SHP77 treated with DMSO at 0.1 percent for 48 hours (cell line): ENCODE data around the gene MND1.

ENCODE experiments used
- DNase-seq: peaks from one replicate; lab custom pipeline; 2025; lab: John Stamatoyannopoulos, UW

Gene MND1

DNA sequence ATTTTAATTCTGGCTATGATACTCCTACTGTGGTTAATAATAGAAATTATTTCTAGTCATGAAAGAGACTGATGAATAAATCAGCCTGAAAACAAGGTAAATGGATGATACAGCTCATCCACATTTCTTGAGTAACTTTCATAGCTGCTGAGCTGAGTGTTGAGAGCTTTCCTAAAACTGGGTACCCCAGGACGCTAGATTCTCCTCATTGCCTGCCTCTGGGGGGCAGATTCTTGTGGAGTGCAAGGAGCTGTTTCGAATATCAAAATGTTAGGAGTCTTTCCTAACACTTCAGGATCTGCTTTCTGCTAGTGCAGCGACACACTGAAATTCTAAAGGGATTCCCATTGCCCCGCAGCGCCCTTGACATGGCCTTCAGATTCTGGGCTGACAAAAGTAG is 2.1 kb downstream of the MND1 start:
- DNase-seq, result no peak

DNA sequence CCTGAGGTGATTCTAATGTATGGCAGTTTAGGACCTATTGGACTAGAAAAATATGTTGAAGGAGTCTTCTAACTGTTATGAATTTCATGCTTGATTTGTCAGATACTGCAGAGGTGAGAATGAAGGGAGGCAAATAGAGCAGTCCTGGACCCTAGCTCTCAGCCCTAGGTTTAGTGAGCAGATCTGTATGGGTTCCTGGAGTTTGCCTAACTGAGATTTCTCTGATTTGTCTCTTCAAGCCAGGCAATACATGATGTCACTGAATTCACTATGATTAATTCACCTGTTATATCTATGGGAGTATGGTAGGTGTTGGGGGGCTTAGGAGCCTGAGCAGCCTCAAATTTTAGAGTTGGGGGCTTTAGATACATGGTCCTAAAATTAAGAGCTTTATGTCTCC is 2.6 kb downstream of the MND1 start:
- no peak for DNase-seq

DNA sequence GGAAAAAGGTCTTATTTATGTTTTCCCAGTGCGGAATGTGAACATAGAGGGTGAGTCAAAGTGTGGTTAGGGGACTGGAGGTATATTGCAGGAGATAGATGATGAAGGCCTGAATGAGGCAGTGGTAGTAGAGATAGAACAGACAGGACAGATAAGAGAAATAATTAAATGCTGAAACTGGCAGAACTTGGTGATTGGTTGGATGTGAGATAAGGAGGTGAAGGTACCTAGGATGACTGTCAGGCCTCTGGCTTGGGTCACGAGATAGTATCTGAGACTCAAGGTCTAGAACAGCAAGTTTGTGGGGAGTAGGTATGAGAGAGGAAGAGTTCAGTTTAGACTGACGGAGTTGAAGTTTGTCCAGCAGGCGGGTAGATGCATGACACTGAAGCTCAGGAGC is 3.5 kb downstream of the MND1 start:
- DNase-seq, result no peak

DNA sequence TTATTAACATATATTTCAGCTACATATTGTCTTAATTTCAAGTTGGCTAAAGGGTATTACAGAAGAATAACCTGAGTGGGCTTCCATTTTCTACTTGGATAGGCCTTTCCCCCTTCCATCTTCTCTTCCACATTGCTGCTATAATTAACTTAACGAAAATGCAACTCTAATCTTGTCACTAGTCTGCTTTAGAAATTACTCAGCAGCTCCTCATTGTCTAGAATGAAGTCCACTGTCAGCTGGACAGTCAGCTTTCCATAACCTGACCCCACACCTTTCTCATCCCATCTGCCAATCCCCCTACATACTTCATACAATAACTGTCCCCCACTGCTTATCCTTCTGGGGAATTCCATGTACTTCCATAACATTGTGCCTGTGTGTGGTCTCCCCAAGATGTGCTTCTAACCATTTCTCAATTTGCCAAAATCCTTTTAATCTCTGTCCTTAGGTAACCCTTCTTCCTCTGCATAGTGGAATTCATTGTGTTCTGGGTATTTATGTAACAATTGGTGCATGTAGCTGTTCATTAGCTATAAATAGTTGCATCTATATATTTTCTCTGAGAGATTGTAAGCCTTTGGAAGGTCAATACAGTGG is 4.8 kb downstream of the MND1 start:
- DNase-seq, result no peak

DNA sequence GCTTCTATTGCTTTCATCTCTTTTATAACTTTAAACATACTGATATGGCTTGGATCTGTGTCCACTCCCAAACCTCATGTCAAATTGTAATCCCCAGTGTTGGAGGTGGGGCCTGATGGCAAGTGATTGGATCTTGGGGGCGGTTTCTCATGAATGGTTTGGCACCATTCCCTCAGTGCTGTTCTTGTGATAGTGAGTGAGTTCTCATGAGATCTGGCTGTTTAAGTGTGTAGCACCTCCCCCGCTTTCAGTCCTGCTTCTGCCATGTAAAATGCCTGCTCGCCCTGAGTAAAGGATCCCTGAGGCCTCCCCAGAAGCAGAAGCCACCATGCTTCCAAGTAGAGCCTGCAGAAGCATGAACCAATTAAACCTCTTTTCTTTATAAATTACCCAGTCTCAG is 17.7 kb downstream of the MND1 start:
- no peak for DNase-seq

GRCh38 chr4:153364061-153364460 is 19.6 kb downstream of the MND1 start:
- DNase-seq, result no peak

DNA sequence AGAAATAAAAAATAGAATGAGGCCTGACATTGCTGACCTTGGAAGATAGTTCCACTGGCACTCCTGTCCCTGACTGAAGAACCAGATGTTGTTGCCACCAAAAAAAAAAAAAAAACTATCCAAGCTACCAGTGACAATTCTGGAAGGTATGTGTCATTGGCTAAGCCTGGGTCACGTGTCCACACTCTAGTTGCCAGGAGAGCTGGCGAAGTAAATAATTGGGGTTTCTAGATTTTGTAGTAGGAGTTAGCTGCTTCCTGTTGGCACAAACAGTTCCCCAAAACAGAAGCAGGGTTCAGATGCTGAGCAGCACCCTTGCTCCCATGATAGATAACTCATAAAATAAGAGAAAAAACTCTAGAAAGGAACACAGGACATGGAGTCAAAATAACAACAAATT is 20.5 kb downstream of the MND1 start:
- DNase-seq, result no peak

- no peak for DNase-seq
These were observed 22.0 kb downstream of the MND1 start for GRCh38 chr4:153366486-153366885.

DNA sequence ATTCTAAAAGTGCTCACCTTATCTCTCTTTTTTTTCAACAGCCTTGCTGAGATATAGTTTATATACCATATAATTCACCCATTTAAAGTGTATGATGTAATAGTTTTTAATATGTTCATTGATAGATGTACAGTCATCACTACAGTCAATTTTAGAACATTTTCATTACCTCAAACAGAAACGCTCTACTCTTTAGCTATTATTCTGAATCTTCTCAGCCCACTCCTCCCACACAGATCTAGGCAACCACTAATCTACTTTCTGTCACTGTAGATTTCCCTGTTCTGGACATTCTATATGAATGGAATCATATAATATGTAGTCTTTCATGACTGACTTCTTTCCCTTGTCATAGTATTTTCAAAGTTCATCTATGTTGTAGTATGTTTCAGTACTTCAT is 22.6 kb downstream of the MND1 start:
- DNase-seq, result no peak

DNA sequence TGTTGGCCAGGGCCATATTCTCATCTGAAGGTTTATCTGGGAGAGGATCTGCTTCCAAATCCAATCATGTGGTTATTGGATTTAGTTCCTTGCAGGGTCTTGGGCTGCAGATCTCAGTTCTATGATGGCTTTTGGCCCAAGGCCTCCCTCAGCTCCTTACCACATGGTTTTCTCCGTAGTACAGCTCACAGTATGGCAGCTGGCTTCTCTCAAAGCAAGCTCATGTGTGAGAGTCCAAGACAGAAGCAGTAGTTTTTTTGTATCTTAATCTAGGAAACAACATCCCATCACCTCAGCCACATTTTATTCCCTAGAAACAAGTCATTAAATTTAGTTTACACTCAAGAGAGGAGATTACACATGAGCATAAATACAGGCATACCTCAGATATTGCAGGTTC is 24.5 kb downstream of the MND1 start:
- no peak for DNase-seq

- no peak for DNase-seq
These were observed 27.3 kb downstream of the MND1 start for GRCh38 chr4:153371701-153372234.

DNA sequence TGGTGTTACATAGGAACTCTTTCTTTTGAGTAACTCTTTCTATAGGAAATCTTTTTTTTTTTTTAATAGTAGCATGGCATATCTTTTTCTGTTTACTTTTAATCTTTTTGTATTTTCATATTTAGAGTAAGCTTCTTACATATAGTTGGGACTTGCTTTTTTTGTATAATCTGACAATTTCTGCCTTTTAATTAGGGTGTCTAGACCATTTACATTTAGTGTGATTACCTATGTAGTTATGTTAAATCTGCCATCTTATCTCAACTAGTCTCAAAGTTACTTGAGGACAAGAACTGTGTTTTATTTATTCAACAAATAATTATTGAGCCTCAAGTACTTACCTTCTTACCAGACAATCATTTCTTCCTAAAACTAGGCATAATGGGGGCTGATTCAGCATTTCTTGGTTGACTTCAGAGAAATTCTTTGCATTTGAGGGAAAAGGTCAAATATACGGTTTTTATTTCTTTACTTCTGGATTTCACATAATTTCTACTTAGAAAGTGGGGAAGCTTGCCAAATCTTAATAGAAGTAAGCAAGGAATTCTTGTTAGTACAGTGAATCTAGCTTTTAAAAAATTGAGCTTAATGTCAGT is 28.6 kb downstream of the MND1 start:
- DNase-seq, result no peak

DNA sequence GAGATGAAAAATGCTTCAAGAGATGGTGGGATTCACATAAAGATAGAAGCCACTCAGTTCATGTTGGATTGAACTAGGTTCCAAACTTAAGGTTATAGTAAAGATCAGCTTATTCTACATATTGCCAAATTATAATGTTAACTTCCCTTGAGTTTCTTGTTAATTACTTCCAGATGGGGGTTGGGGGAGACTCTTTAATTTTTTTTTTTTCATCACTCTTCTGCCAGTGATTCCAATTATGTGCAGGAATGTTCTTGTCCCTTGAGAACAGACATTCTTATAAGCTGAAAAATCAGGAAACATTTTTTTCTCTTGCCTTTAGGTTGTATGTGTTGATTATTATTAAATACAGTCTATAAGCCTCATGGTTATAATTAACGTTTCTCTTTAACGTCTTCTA is 30.0 kb downstream of the MND1 start:
- DNase-seq, result no peak

GRCh38 chr4:153375303-153375702 is 30.8 kb downstream of the MND1 start:
- no peak for DNase-seq

DNA sequence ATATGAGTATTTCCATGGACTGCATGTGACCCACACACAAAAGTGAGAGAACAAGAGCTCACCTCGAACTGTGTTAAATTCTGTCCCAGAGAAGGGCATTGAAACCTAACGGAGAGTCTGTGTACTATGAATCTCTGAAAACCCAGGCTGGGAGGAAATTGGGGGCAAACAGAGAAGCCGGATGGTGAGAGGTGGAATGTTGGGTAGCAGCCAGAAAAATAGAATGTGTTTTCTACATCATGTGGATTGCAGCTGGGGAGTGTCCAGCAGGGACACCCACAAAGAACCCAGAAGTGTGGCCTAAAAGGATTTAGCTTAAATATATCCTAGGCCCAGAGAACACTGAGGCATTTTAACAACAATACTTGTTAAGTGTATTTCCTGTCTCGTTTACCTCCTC is 38.6 kb downstream of the MND1 start:
- no peak for DNase-seq

DNA sequence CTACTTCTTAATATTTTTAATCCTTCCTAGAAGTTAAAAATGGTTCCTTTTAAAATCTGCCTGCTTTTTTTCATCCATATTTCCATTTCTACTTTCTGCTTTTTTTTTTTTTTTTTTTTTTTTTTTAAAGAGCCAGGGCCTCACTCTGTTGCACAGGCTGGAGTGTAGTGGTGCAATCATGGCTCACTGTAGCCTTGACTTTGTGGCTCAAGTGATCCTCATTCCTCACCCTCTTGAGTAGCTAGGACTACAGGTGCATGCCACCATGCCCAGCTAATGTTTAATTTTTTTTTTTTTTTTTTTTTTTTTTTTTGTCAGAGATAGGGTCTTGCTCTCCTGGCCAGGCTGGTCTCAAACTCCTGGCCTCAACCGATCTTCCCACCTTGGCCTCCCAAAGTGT is 39.7 kb downstream of the MND1 start:
- no peak for DNase-seq

GRCh38 chr4:153385784-153386183 is 41.3 kb downstream of the MND1 start:
- DNase-seq, result no peak

- no peak for DNase-seq
These were observed 43.5 kb downstream of the MND1 start for GRCh38 chr4:153387981-153388380.

GRCh38 chr4:153393397-153393796 is 48.9 kb downstream of the MND1 start:
- DNase-seq, result no peak

- DNase-seq, result no peak
These were observed 50.5 kb downstream of the MND1 start for GRCh38 chr4:153394945-153395344.

GRCh38 chr4:153398713-153399112 is 54.2 kb downstream of the MND1 start:
- DNase-seq, result no peak

DNA sequence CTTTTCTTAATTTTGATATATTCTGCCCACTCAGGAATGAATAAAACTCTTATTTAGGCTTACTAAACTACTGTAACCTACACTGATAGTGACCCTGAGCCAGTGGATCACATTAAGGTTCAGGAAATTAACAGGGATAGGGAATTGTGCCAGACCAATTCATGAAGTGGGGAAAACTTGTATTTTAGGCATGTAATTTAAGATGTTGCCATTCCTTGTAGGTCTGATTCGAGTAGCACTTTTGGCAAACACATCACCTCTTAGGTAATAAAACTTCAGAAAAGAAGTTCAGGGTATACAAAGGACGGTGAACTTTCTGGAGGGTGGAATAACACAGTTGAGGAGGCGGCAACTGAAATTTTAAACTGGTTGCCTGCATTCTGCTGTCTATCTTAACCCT is 54.9 kb downstream of the MND1 start:
- DNase-seq, result no peak

DNA sequence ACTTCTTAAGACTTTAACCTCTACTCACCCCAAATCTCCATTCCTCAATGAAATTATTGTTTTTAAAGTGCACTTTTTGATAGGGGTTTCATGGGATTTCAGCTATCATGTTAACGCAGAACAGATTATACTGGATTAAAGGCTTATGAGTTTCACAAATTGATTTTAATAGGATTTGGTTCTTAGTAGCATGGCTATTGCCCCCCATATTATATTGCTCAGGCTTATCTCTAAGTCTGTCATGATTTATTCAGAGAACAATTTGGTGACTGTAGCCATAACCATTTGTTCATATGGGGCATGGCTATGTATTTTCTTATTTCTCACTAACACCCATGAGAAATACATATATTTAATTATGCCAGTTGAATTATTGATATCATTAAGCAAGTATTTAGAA is 57.0 kb downstream of the MND1 start:
- DNase-seq, result no peak

- no peak for DNase-seq
These were observed 57.9 kb downstream of the MND1 start for GRCh38 chr4:153402366-153402765.
